ENCODE data around the gene SH3BP2.

SH3BP2 gene

GRCh38 chr4:2816401-2816954 lies 23.6 kb downstream of the SH3BP2 start:
- TF ChIP-seq CTCF (IDR thresholded peaks at IDR 0.05; ENCODE audit: extremely low read depth, insufficient read depth, missing control alignments): no peak

GRCh38 chr4:2817137-2817536 lies 24.3 kb downstream of the SH3BP2 start:
- in situ Hi-C loops (cut with MboI; ENCODE audit: low pct_unique_long_range_greater_than_20kb, low sequenced_read_pairs, unreplicated experiment): no loop called here
- no peak for DNase-seq (ENCODE audit: low spot score)
- no peak for TF ChIP-seq CTCF (IDR thresholded peaks at IDR 0.05; ENCODE audit: extremely low read depth, insufficient read depth, missing control alignments)

More at GRCh38 chr4:2816401-2816954, 23.6 kb downstream of the SH3BP2 start:
- in situ Hi-C loops (cut with MboI; ENCODE audit: low pct_unique_long_range_greater_than_20kb, low sequenced_read_pairs, unreplicated experiment): no loop called here
- no peak for DNase-seq (ENCODE audit: low spot score)

- DNase-seq (ENCODE audit: low spot score): peak; percentile 82
- TF ChIP-seq CTCF (IDR thresholded peaks at IDR 0.05; ENCODE audit: extremely low read depth, insufficient read depth, missing control alignments): no peak
- in situ Hi-C loops (cut with MboI; ENCODE audit: low pct_unique_long_range_greater_than_20kb, low sequenced_read_pairs, unreplicated experiment): no loop called here
Measured at GRCh38 chr4:2817701-2818350, 24.9 kb downstream of the SH3BP2 start.

- in situ Hi-C loops (cut with MboI; ENCODE audit: low pct_unique_long_range_greater_than_20kb, low sequenced_read_pairs, unreplicated experiment): no loop called here
- TF ChIP-seq CTCF (IDR thresholded peaks at IDR 0.05; ENCODE audit: extremely low read depth, insufficient read depth, missing control alignments): no peak
- DNase-seq (ENCODE audit: low spot score): no peak
Measured at GRCh38 chr4:2818351-2818939, 25.6 kb downstream of the SH3BP2 start.

GRCh38 chr4:2819244-2820215 lies 26.6 kb downstream of the SH3BP2 start:
- no peak for TF ChIP-seq CTCF (IDR thresholded peaks at IDR 0.05; ENCODE audit: extremely low read depth, insufficient read depth, missing control alignments)
- in situ Hi-C loops (cut with MboI; ENCODE audit: low pct_unique_long_range_greater_than_20kb, low sequenced_read_pairs, unreplicated experiment): no loop called here
- DNase-seq (ENCODE audit: low spot score): no peak

Measured in GM13977 (cell line).